Spleen (tissue), 11 donors: ENCODE measurements around the gene TWIST1. TPM values are rescaled to one million over a fixed set of nuclear protein-coding genes. Genes with fewer than 3 reads are reported as not detected.

ENCODE experiments used
- DNase-seq: peaks from one replicate; pipeline ENCODE4 v3.0.0-alpha.2; 2020
- H3K27ac ChIP-seq, 8 donors: fragments of 200-600 bp; sonication (generic) in 7 of 8; 1 replicate in 4 of 8; 2 replicates in 4 of 8; pipeline versions ENCODE4 v1.5.0 to v1.8.0; 2016 to 2021; ENCODE audit warnings: inconsistent platforms in 4 of 8, mild to moderate bottlenecking in 4 of 8, moderate library complexity in 1 of 8
- H3K27me3 ChIP-seq, 7 donors: fragments of 200-600 bp; sonication (generic) in 6 of 7; replicated peaks in 1 of 7; 1 replicate in 4 of 7; 2 replicates in 3 of 7; pipeline versions ENCODE4 v1.5.0 to v1.8.0; 2016 to 2021; ENCODE audit warnings: inconsistent platforms in 3 of 7, mild to moderate bottlenecking in 1 of 7
- H3K36me3 ChIP-seq, 6 donors: fragments of 200-600 bp; sonication (generic) in 5 of 6; 1 replicate in 4 of 6; 2 replicates in 2 of 6; pipeline versions ENCODE4 v1.5.0 to v1.8.0; 2016 to 2021; ENCODE audit warnings: inconsistent platforms in 2 of 6
- H3K4me1 ChIP-seq, 6 donors: fragments of 200-600 bp; sonication (generic) in 5 of 6; 1 replicate in 3 of 6; 2 replicates in 3 of 6; pipeline versions ENCODE4 v1.5.0 to v1.8.0; 2016 to 2021; ENCODE audit warnings: inconsistent platforms in 3 of 6
- H3K4me3 ChIP-seq, 8 donors: fragments of 200-600 bp; sonication (generic) in 7 of 8; 1 replicate in 4 of 8; 2 replicates in 4 of 8; pipeline versions ENCODE4 v1.5.0 to v1.8.0; 2016 to 2021; ENCODE audit warnings: inconsistent platforms in 4 of 8, mild to moderate bottlenecking in 4 of 8, moderate library complexity in 2 of 8
- H3K9me3 ChIP-seq, 8 donors: fragments of 200-600 bp; sonication (generic) in 7 of 8; 1 replicate in 4 of 8; 2 replicates in 4 of 8; pipeline versions ENCODE4 v1.5.0 to v1.8.0; 2016 to 2021; ENCODE audit warnings: inconsistent platforms in 4 of 8
- CTCF ChIP-seq, 11 experiments: fragments of 200-600 bp in 7 of 11; fragments of 450-650 bp in 4 of 11; sonication (generic) in 4 of 11; IDR thresholded peaks in 8 of 11; conservative IDR thresholded peaks in 3 of 11; 1 replicate in 7 of 11; 2 replicates in 4 of 11; pipeline versions ENCODE4 v1.4.0 to v1.8.0; 2016 to 2021; ENCODE audit warnings: antibody characterized with exemption in 11 of 11, inconsistent platforms in 4 of 11, mild to moderate bottlenecking in 1 of 11
- POLR2A ChIP-seq, 3 donors: fragments of 450-650 bp; IDR thresholded peaks; one replicate each; pipeline ENCODE4 v1.5.1; 2017; ENCODE audit warnings: antibody characterized with exemption in 3 of 3, mild to moderate bottlenecking in 1 of 3
- POLR2AphosphoS5 ChIP-seq, 3 donors: sonication (generic); formaldehyde crosslinking; IDR thresholded peaks; one replicate each; pipeline ENCODE4 v1.5.1; 2017; ENCODE audit warnings: antibody characterized with exemption in 3 of 3
- WGBS, 5 donors: extraction: QIAGEN DNeasy Blood & Tissue Kit in 3 of 5; methylation state at CpG; one replicate each; pipeline versions ENCODE4 v1.1.5 to v1.1.7; 2013 to 2018; 5-methylcytosine and 5-hydroxymethylcytosine counted together
- intact Hi-C: fragments of 100-400 bp; cut with DNase I; formaldehyde crosslinking; loops from one replicate; pipeline ENCODE4 v1.15.0; 2023; ENCODE audit warnings: low total_unique reads
- polyA plus RNA-seq, 3 donors: library from polyadenylated mRNA; stranded (reverse); fragments of 200-250 nt; gene quantifications; one replicate each; pipeline ENCODE4 v1.2.1, GENCODE V29; 2013
- total RNA-seq, 7 donors: library from RNA; depleted of rRNA in 3 of 7; stranded (reverse); fragments of >200 nt in 3 of 7; fragmentation: NEBNext Ultra II Directional in 4 of 7; extraction: Animal tissue kit (Norgen Biotek cat#: 25700) in 4 of 7; gene quantifications; one replicate each; pipeline versions ENCODE4 v1.1.0 to v1.2.1, GENCODE V29; 2016 to 2021
- donor health status: healthy with polysubstance abuse.
- donor health status: DM: no; HTN: no; CAD: no; lungs with moderate emphysema.
- donor health status: DM: no; HTN: no; CAD: no.
- donor health status: Bipolar disorder and iron deficiency.
- donor health status: healthy.
- donor health status: DM: no; HTN: no; CAD: no.
- donor health status: DM: yes; HTN: yes; CAD: no.

Gene TWIST1
- total and polyA plus RNA-seq, 10 donors: 0.33 TPM; not detected in 9

GRCh38 chr7:19094598-19095352, 22.7 kb downstream of the TWIST1 start:
- H3K27ac ChIP-seq: no peak overlapping the region
- H3K9me3 ChIP-seq: no peaks in the 10 kb centered on the region
- no peak overlapping the region for H3K4me3 ChIP-seq
- WGBS, 5 donors: 54 to 70% (median 57%) methylated on average over 3 of the region's 3 CpGs
- peaks cover 0 to 36% (median 0%) of the 10 kb centered on the region in 7 donors for H3K27me3 ChIP-seq
- no peaks in the 10 kb centered on the region for H3K4me1 ChIP-seq
- intact Hi-C loops: no loop called here
- H3K36me3 ChIP-seq: no peaks in the 10 kb centered on the region
- no peak for TF ChIP-seq POLR2AphosphoS5 (IDR thresholded peaks at IDR 0.05)
- no peak for TF ChIP-seq CTCF (IDR thresholded peaks at IDR 0.05 in 8 of 11, conservative IDR thresholded peaks at IDR 0.05 in 3 of 11)
- TF ChIP-seq POLR2A (IDR thresholded peaks at IDR 0.05): no peak
- DNase-seq: no peak

- Histone ChIP-seq H3K4me1 (no peaks in the 10 kb centered on the region), H3K27ac (no peak overlapping the region), H3K27me3 (peaks cover 0 to 31% (median 0%) of the 10 kb centered on the region in 7 donors), H3K4me3 (no peak overlapping the region), H3K9me3 (no peaks in the 10 kb centered on the region), H3K36me3 (no peaks in the 10 kb centered on the region)
- intact Hi-C loops: no loop called here
- TF ChIP-seq POLR2A (IDR thresholded peaks at IDR 0.05) (no peak), POLR2AphosphoS5 (IDR thresholded peaks at IDR 0.05) (no peak)
- DNase-seq: no peak
- 72 to 79% (median 75%) methylated on average over 1 of the region's 1 CpG for WGBS, 5 donors
These were observed 23.3 kb downstream of the TWIST1 start for GRCh38 chr7:19094138-19094537.

GRCh38 chr7:19091550-19092200, 25.8 kb downstream of the TWIST1 start:
- TF ChIP-seq CTCF (IDR thresholded peaks at IDR 0.05 in 8 of 11, conservative IDR thresholded peaks at IDR 0.05 in 3 of 11) (no peak), POLR2A (IDR thresholded peaks at IDR 0.05) (no peak), POLR2AphosphoS5 (IDR thresholded peaks at IDR 0.05) (no peak)
- DNase-seq: no peak
- Histone ChIP-seq H3K27ac (no peak overlapping the region), H3K27me3 (peaks cover 0 to 16% (median 0%) of the 10 kb centered on the region in 7 donors), H3K36me3 (no peaks in the 10 kb centered on the region), H3K4me3 (no peak overlapping the region), H3K9me3 (no peaks in the 10 kb centered on the region), H3K4me1 (no peaks in the 10 kb centered on the region)
- 76 to 81% (median 77%) methylated on average over 6 of the region's 6 CpGs for WGBS, 5 donors
- intact Hi-C loops: no loop called here

GRCh38 chr7:19090526-19090925, 26.9 kb downstream of the TWIST1 start:
- Histone ChIP-seq H3K36me3 (no peaks in the 10 kb centered on the region), H3K4me3 (no peak overlapping the region), H3K4me1 (no peaks in the 10 kb centered on the region), H3K27me3 (peaks cover 0 to 14% (median 0%) of the 10 kb centered on the region in 7 donors), H3K9me3 (no peaks in the 10 kb centered on the region), H3K27ac (no peak overlapping the region)
- TF ChIP-seq CTCF (IDR thresholded peaks at IDR 0.05 in 8 of 11, conservative IDR thresholded peaks at IDR 0.05 in 3 of 11) (no peak), POLR2A (IDR thresholded peaks at IDR 0.05) (no peak), POLR2AphosphoS5 (IDR thresholded peaks at IDR 0.05) (no peak)
- intact Hi-C loops: no loop called here
- WGBS, 5 donors: 78 to 97% (median 88%) methylated on average over 2 of the region's 2 CpGs
- DNase-seq: no peak
